DMS153 treated with DMSO at 0.1 percent for 48 hours (cell line): ENCODE measurements around the gene ADGRB3.
"Not testable (repeated sequence)": the region's sequence is repeated elsewhere in the genome, so short reads cannot be mapped to it uniquely, and the experiment has no call there.

Source experiments
- DNase-seq: peaks from one replicate; lab custom pipeline; 2025; ENCODE audit not compliant: unreplicated experiment; lab: John Stamatoyannopoulos, UW

The ADGRB3 gene

DNA sequence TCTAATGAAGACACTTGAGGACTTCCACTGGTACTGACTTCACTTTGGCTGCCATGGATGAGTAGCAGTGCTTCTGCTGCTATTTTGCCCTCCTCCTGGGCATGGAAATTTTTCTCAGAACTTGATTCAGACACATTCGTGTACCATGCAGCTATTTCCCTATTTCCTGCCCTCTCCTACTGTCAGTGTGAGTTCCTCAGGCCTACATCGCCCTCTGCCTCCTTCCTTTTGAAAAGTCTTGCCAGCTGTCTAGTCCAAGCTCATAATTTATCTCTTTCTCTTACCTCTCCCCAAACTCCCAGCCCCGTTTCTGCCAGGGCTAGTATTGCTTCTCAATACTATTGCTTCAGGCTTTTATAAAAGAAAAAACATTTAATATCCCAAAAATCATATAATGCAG lies 470.2 kb downstream of the ADGRB3 start:
- no peak for DNase-seq

DNA sequence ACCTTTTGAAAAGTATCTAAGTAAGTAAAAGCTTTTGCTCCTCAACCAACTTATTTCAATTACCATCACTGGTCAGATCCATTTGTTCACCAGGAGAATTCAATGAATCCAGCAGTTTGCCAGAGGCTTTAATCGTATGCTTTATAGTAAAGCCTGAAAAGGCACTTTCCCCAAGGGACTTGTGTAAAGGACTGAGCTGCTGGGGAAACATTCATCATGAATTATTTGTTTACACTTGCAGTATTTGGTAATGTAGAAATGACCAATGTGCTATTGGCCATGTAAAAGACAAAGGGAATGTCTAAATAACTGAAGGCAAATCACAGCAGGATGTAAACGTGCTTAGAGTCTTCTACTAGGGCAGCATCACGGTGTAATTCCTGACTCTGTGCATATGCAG lies 471.4 kb downstream of the ADGRB3 start:
- DNase-seq, result peak; percentile 74

DNA sequence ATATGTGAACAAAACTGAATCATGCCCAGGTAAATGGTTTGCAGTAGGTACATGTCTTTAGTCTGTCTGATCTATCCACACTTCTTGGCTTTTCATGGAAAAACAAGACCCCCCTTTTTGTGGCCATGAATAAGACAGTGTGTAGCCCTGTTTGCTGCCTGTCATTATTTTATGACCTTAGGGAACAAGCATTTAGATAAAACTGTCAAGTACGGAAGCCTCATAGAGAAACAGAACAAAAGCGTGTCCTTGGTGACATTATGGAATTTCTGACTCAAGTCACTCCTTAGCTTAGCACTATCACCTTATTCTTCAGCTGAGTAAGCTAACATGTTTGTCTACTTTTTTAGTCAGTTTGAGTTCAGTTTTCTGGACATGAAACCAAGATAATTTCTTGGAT lies 476.2 kb downstream of the ADGRB3 start:
- no peak for DNase-seq

DNA sequence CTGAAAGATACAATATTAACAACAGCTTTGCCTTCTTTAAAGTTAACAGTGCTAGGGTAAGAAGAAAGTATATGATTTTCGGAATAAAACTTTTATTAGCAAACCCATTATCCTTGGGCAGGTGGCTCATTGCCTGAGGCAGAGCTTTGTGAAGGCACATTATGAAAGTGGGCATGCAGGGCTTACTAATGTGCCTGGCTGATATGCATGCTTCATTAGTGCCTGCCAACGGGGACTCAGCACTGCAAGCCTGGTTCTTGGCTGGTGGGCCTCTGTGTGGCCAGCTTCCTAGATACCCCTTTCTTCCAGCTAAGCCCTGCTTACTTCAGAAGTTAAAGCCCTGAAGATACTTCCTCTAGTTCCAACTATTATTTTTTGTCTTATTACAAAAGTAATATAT lies 481.6 kb downstream of the ADGRB3 start:
- DNase-seq, result no peak

DNA sequence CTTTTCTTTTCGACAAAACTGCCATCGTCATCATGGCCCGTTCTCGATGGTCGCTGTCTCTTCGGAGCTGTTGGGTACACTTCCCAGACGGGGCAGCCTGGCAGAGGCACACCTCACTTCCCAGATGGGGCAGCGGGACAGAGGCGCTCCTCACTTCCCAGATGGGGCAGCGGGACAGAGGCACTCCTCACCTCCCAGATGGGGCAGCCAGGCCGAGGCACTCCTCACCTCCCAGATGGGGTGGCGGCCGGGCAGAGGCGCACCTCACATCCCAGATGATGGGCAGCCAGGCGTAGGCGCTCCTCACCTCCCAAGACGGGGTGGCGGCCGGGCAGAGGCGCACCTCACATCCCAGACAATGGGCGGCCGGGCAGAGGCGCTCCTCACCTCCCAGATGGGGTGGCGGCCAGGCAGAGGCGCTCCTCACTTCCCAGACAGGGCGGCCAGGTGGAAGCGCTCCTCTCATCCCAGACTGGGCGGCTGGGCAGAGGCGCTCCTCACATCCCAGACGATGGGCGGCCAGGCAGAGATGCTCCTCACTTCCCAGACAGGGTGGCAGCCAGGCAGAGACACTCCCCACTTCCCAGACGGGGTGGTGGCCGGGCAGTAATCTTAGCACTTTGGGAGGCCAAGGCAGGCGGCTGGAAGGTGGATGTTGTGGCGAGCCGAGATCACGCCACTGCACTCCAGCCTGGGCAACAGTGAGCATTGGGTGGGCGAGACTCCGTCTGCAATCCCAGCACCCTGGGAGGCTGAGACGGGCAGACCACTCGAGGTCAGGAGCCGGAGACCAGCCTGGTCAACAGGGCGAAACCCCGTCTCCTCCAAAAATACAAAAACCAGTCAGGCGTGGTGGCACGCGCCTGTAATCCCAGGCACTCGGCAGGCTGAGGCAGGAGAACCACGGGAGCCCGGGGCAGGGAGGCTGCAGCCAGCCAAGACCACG lies 486.7 kb downstream of the ADGRB3 start:
- DNase-seq, result not testable (repeated sequence)

DNA sequence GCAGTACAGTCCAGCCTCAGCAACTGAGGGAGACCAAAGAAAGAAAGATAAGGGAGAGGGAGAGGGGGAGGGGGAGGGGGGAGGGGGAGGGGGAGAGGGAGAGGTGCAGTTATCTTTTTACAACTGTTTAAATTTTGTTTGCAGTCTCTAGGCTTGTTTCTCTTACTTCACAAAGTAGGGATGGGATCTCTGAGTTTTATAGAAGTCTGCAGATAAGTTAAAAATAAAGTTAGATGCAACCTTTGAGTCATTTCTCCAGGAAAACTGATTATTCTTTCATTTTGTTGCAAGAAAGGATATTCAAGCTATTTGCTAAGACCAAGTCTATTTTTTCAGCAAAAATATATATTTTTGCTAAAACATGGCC lies 487.3 kb downstream of the ADGRB3 start:
- no peak for DNase-seq

DNA sequence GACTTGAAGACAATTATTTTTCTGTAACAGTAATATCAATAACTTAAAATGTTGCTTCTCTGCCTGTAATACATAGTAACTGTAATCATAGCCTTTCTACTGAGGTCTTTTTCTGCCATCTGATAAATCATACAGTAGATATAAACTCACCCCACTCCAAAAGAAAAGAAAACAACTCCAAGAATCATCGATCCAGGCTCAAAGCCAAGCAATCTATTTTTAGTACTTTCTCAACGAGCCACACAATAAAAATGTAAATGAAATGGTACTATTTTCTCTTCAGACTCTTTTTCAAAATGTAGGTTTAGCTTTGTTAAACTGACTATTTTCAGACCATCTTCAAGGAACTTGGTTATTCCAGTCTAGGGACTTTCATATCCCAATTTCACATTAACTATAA lies 493.3 kb downstream of the ADGRB3 start:
- DNase-seq, result no peak

DNA sequence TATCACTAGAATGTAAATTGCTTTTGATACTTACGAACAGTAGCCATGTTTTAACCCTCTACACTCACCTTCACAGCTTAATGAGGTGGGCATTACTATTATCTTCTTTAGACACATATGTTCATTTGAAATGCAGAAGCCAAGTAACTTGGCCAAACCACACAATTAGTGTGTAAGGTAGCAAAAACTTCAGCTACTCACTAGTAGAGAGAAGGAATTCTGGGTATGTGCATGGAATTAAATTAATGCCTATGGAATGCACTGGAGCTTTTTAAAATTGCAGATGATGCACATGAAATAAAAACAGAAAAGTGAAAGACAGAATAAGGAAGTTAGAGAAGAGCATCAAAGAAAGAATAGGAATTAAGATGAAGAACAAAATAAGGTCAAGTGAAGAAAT lies 494.0 kb downstream of the ADGRB3 start:
- DNase-seq, result no peak

DNA sequence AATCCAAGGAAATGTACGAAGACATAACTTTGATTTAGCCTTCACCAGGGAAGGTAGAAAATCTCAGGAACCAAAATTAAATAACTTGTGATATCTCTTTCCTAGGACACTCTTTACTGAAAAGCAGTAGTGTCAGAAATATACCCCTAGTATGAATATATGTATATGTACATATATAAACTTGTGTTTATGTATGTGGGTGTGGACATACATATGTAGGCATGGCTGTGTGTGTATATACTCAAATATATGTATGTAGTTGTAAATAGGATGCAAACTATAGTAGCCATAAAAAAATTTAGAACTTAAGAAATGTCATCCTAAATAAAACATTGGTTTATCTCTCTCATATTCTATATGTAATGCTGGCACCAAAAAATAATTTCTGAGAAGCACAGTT lies 500.8 kb downstream of the ADGRB3 start:
- DNase-seq, result no peak

DNA sequence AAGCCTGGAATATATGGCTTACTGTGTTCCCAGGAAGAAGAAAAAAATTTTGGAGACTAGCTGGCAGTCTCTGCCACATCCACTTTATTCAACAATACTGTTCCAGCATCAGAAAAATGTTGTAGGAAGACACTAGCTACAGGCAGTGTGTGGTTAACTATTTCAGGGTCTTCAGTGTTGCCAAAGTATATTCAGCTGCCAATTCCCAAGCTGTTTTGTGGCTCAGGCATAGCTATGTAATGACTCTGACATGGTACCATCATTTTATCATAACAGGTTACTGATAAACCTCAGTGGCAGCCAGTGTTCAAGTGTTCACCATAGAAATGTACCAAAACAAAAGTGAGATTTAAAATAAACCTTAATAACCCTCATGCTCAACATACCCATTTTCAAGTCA lies 503.1 kb downstream of the ADGRB3 start:
- no peak for DNase-seq

DNA sequence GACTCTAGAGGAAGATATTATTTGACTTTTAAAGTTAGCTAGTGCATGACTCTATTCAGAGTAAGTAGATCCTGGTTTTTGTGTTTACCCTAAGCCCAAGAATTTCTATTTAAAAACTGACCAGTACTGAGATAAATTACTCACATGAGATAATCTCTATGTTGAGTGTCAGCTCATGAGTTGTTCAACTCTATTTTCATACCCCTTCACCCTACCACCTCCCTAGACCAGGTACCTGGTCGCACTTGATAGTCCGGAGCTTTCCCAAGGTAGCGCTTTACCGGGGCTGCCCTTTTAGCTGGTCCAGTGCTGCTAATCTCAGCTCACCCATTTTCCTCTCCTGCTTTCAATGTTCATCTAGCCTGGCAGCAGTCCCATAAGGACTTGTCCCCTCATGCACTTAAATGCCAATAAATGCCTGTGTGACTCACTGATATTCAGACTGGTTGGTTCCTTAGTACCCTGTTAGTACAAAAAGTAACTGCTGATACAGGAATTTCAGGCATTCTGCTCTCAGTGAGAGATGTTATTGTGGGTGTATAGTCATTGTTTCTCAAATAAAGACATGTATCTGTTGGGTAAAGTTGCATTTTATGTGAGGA lies 503.9 kb downstream of the ADGRB3 start:
- no peak for DNase-seq

DNA sequence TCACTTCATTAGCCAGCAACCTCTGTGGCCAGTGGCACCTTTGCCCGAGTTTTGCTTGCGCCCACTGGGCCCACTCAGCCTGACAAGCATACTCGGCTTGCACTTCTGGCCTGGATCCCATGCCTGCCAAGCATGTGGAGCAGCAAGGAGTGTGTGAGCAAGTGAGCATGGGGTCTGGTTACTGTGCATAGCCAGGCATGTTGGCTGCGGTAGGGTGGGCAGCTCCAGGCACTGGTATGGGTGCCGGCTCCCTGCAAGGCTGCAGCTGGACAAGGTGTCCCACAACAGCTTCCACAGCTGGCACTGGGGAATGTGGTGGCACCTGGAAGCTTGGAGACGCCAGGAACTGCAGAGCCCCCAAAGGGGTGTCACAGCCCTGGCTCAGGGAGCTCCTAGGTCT lies 510.0 kb downstream of the ADGRB3 start:
- no peak for DNase-seq

DNA sequence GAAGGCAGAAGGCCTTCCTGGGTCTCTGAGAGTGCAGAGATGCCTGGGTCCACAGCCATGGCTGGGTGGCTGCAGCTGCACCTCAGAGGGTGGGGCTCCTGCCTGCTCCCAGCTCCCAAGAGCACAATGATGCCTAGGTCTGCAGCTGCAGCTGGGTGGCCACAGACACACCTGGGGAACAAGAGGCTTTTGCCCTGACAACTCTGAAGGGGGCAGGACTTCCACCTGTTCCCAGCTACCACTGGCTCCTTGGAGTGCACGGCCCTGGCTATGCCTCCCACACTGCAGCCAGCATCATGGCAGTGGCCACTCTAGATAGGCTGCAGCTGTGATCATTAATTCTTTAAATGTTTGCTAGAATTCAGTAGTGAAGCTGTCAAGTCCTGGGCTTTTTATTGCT lies 511.3 kb downstream of the ADGRB3 start:
- no peak for DNase-seq

DNA sequence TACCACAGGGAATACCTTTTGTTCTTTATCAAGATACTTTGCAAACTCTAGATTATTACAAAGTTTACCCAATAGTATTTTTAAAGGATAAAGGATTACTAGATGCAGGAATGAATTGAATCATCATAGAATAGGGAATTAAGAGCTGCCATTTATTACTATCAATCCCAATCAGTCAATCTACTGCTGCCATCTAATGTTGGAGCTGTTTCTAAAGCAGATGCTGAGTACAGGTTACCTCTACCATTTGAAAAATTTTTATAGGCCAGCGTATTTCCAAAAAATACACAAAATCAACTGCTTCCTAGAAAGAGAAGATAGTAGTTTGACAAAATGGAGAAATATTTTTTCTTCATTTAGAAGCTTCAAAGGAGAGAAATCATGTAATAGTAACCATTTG lies 520.4 kb downstream of the ADGRB3 start:
- DNase-seq, result no peak

DNA sequence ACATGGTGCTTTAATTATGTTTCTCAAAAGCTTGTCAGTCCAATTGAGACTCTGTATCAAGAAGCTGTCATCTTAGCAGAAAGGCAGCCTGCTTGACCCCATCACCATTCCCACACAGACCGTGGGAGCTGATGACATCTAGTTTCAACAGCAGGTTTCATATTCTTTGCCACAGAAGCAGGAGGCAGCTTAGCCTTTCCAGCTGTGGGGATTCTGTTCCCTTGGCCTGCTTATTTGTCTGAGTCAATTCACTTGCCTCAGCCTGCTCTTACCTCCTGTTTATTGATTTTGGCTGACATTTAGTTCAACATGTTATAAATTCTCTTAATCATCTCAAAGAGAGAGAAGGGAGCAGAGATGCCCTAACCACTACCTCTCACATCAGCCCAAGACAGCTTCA lies 527.7 kb downstream of the ADGRB3 start:
- no peak for DNase-seq

DNA sequence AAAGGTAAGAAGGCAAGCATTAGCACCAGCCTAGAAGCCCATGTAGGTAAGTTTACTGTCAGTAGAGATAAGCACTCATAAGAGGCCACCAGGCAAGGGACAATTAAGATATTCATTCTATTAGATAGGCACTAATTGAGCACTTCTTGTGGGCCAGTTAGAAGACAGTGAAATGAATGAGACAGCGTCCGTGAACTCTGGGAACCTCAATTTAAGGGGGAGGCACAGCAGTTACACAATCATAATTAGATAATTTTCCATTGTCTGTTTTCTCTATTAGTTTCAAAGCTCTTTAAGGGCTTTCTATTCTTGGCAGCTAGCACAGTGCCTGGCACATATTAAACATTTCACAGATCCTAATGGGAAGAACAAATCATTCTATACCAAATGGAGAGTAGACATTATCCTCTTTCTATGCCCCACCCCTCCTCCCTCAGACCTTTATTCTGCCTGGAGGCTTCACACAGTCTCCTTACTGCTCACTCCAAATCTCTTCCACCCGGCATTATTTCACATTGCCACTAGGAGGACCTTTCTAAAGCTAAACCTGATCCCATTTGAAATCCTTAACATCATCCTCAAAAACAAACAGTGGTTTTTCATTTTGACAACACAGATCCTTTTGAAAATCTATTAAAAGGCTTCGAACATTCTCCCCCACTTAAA lies 529.6 kb downstream of the ADGRB3 start:
- DNase-seq, result no peak

DNA sequence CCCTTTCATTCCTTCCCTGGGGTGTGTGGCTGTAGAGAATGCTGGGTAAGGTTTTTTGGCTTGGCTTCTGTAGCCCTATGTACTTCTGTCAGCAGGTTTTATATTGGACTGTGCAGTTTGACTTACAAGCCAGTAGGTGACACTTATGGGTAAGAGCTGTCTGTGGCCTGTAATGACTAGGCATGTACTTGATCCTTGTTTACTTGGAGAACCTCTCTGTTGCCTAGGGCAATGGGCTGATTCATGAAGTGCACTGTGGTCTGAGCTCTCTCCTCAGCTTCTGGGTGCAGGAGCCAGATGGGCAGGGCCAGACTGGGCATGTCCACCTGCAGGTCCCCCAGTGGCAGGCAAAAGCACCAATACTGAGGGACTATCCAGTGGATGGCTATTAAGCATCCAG lies 544.6 kb downstream of the ADGRB3 start:
- peak; percentile 14 for DNase-seq

DNA sequence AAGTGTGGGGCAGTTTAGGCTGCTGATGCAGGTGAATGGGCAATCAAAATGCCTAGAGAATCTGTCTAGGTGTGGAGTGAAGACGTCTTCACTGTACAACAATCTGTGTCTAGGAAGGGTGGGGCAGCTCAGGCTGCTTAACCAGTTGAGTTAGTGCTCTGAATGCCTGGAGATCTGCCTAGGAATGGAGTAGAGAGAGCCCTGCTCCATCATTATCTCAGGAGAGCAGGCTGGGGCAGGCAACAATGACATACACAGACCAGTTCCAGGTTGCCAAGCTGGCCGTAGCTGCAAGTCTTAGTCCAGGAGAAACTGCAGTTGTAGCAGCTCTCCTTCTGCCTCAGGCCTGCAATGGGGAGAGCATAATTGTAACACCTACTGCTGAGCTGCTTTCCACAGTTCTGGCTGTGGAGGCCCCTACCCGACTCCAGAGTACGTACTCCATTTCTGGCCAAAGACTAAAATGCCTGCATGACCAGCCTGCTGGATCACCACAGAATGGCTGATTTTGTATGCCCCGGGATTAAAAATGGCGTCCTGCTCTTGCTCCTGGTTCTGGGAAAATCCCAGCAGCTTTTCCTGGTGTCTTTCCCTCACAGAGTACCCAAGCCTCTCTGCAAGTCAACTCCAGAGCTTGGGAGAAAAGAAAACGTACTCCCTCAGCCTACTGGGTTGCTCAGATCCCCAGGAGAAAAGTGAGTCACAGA lies 545.4 kb downstream of the ADGRB3 start:
- no peak for DNase-seq

DNA sequence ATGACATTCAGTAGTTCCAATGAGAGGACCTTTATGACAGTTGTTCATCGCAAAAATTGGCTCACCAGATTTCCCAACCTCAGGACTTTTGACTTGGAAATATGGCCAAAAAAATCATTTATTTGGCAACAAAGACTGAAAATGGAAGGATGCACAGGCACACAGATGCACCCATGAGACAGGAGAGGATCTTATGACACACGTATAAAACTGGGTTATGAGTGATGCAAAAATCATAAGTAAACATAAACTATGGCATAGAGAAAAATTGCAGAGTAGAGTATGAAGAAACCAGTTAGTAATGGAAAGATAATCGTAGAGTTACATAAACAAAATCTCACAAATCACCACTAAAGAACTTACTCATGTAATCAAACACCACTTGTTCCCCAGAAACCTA lies 546.9 kb downstream of the ADGRB3 start:
- DNase-seq, result no peak

DNA sequence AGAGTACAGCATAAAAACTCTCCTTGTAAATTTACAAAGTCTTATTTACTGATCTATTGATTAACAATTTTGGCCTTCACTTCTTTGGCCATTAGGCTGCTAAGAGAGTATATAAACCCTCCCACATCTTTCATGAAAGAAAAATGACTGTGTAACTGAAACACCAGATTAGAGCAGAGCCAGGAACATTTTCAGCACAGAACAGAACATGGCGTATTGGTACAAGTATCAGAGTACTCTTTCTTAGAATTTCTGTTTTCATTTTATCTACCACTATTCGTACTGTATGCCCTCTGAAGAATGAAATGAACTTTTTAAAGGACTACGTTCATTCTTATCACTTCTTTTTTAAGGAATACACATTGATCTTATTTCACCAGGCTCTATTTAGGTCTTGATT lies 550.2 kb downstream of the ADGRB3 start:
- DNase-seq, result no peak

DNA sequence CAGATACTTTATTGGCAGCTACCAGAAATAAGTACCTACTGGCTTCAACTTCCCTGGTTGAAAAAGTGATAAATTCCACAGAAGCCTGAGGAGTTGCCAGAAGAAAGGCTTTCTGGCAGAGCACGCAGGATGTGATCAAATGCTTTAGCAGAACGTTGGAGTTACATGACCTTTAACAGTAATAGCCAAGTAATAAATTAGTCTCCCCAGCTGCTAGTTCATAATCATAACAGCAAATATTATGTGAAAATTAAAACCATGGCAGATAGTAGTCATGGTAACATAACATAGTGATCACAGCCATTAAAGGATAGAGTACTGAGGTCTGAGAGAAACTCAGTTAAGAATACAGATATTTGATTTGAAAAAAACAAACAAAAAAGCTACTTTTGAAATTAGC lies 567.7 kb downstream of the ADGRB3 start:
- peak; percentile 2 for DNase-seq

DNA sequence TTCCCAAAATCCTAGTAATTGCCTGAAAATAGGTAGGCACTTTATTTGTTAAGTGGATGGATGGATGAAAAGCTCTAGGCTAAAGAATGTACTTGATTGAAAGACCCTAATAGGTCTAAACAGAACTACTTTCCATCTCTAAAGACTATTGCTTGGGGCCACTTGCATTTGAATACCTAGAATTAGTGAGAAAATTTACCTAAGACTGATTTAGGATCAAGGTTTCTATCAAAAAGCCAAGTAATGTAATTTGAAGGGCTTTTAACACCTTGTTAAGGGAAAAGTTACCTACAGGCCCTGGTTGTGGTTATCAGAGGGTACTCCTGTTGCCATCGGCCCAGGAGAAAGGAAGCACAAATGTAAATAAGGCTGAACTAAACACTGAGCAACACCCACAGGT lies 581.0 kb downstream of the ADGRB3 start:
- DNase-seq, result no peak
